Progenitor cell of endocrine pancreas (in vitro differentiated cells): Measurements from ENCODE around the gene RERG. TPM values are rescaled to one million over a fixed set of nuclear protein-coding genes. Genes with fewer than 3 reads are reported as not detected.

Experiments
- DNase-seq: peaks from one replicate; pipeline ENCODE4 v3.0.0; 2021; ENCODE audit warnings: low spot score; ENCODE audit not compliant: unreplicated experiment
- H3K27ac Mint-ChIP-seq: 2 replicates; pipeline ENCODE4 v1.8.0; 2021; ENCODE audit warnings: mild to moderate bottlenecking, moderate library complexity, mixed read lengths
- H3K27me3 Mint-ChIP-seq: 2 replicates; pipeline ENCODE4 v1.8.0; 2021; ENCODE audit warnings: mixed read lengths
- H3K36me3 Mint-ChIP-seq: 2 replicates; pipeline ENCODE4 v1.8.0; 2022; ENCODE audit warnings: mixed read lengths; ENCODE audit not compliant: insufficient read depth
- H3K4me1 Mint-ChIP-seq: 2 replicates; pipeline ENCODE4 v1.8.0; 2021; ENCODE audit warnings: low read depth, mixed read lengths
- H3K4me3 Mint-ChIP-seq: 2 replicates; pipeline ENCODE4 v1.8.0; 2021; ENCODE audit warnings: low read depth, mild to moderate bottlenecking, moderate library complexity, mixed read lengths
- H3K9me3 Mint-ChIP-seq: 2 replicates; pipeline ENCODE4 v1.8.0; 2021; ENCODE audit warnings: low read depth, mixed read lengths
- total RNA-seq: library from RNA; stranded (reverse); gene quantifications from 2 replicates; pipeline ENCODE4 v1.2.1, GENCODE V29; 2021
- TF ChIP-seq, protein P1 (sequence below): fragments of 200-600 bp; sonication (generic); IDR thresholded peaks from one replicate; pipeline ENCODE4 v1.5.0; 2021; ENCODE audit warnings: antibody characterized with exemption, mild to moderate bottlenecking; ENCODE audit not compliant: unreplicated experiment

RERG gene
- total RNA-seq, 1 donor from 2014 or later = 1.8 TPM

DNA sequence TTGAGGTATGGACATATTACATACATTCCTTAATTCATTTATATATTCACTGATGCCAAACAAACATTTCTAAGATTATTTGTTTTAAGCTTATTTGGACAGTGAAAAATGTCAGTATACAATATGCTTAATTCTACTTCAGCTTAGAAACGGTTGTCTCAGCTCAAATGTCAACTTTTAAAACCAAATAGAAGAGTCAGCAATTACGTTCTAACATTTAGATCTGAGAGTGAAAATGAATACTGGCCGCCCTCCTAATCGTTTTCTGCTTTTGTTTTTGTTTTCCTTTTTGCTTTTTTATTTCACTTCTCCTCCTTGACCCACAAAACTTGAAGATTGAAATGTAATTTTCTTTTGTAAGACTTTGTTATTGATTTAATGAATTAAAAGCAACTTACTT is 19.7 kb upstream of the RERG start:
- no peak for DNase-seq
- peaks cover 1% of the 10 kb centered on the region for H3K9me3 Mint-ChIP-seq
- H3K4me1 Mint-ChIP-seq = no peaks in the 10 kb centered on the region
- H3K4me3 Mint-ChIP-seq = no peak overlapping the region
- no peaks in the 10 kb centered on the region for H3K36me3 Mint-ChIP-seq
- H3K27me3 Mint-ChIP-seq = peaks cover 9% of the 10 kb centered on the region
- no peak overlapping the region for H3K27ac Mint-ChIP-seq
- TF ChIP-seq, protein P1, sequence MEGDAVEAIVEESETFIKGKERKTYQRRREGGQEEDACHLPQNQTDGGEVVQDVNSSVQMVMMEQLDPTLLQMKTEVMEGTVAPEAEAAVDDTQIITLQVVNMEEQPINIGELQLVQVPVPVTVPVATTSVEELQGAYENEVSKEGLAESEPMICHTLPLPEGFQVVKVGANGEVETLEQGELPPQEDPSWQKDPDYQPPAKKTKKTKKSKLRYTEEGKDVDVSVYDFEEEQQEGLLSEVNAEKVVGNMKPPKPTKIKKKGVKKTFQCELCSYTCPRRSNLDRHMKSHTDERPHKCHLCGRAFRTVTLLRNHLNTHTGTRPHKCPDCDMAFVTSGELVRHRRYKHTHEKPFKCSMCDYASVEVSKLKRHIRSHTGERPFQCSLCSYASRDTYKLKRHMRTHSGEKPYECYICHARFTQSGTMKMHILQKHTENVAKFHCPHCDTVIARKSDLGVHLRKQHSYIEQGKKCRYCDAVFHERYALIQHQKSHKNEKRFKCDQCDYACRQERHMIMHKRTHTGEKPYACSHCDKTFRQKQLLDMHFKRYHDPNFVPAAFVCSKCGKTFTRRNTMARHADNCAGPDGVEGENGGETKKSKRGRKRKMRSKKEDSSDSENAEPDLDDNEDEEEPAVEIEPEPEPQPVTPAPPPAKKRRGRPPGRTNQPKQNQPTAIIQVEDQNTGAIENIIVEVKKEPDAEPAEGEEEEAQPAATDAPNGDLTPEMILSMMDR = no peak

GRCh38 chr12:15234508-15234907 is 13.3 kb upstream of the RERG start:
- Mint-ChIP-seq H3K36me3 (no peaks in the 10 kb centered on the region), H3K27ac (no peak overlapping the region), H3K4me1 (no peaks in the 10 kb centered on the region), H3K4me3 (no peak overlapping the region), H3K27me3 (peaks cover 16% of the 10 kb centered on the region), H3K9me3 (peaks cover 3% of the 10 kb centered on the region)
- TF ChIP-seq, protein P1 = no peak
- DNase-seq = no peak

DNA sequence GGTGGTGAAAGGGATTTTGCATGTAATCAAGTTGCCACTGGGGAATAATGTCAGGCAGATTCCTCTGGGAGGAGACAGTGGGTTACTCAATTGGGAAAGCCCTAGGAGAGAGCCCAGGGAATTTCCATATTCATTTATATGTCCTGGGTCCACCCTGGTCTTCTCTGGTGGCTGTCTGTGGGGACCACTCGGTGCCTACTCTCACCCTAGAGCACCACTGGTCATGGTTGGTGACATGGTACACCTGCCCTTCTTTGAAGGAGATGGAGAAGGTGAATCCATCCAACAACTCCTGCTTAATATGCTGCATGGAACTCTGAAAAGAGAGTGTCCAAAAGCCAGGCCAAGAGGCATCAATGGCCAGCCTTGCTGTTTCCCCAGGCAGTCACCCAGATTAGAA is 12.8 kb upstream of the RERG start:
- Mint-ChIP-seq H3K4me1 (no peaks in the 10 kb centered on the region), H3K36me3 (no peaks in the 10 kb centered on the region), H3K4me3 (no peak overlapping the region), H3K9me3 (peaks cover 3% of the 10 kb centered on the region), H3K27me3 (peaks cover 18% of the 10 kb centered on the region), H3K27ac (no peak overlapping the region)
- TF ChIP-seq, protein P1 = no peak
- DNase-seq = no peak

GRCh38 chr12:15232959-15233358 is 11.7 kb upstream of the RERG start:
- H3K36me3 Mint-ChIP-seq = no peaks in the 10 kb centered on the region
- TF ChIP-seq, protein P1 = no peak
- H3K4me3 Mint-ChIP-seq = no peak overlapping the region
- H3K4me1 Mint-ChIP-seq = no peaks in the 10 kb centered on the region
- DNase-seq = no peak
- H3K27ac Mint-ChIP-seq = no peak overlapping the region
- H3K9me3 Mint-ChIP-seq = peaks cover 3% of the 10 kb centered on the region
- peaks cover 18% of the 10 kb centered on the region for H3K27me3 Mint-ChIP-seq

- Mint-ChIP-seq H3K4me3 (no peak overlapping the region), H3K4me1 (no peaks in the 10 kb centered on the region), H3K27me3 (peaks cover 16% of the 10 kb centered on the region), H3K27ac (no peak overlapping the region), H3K9me3 (peaks cover 3% of the 10 kb centered on the region), H3K36me3 (no peaks in the 10 kb centered on the region)
- TF ChIP-seq, protein P1 = no peak
- DNase-seq = no peak
Measured at GRCh38 chr12:15231493-15231892, 10.3 kb upstream of the RERG start.
